Body of pancreas (tissue), 4 donors: Measurements from ENCODE around the gene DCAF12L2.

Source experiments
- CTCF ChIP-seq, 7 experiments: fragments of 450-650 bp in 4 of 7; fragments of 200-600 bp in 3 of 7; sonication (generic) in 3 of 7; IDR thresholded peaks; one replicate each; pipeline ENCODE4 v1.5.1; 2016 to 2019; ENCODE audit warnings: antibody characterized with exemption in 7 of 7
- POLR2A ChIP-seq, 3 donors: fragments of 450-650 bp; IDR thresholded peaks; one replicate each; pipeline ENCODE4 v1.6.1; 2016; ENCODE audit warnings: antibody characterized with exemption in 3 of 3, mild to moderate bottlenecking in 2 of 3

- TF ChIP-seq CTCF (IDR thresholded peaks at IDR 0.05) (no peak), POLR2A (IDR thresholded peaks at IDR 0.05) (no peak)
Measured at GRCh38 chrX:126167560-126167959, 1.5 kb upstream of the DCAF12L2 start.
